CD4-positive, alpha-beta T cell treated with Interleukin-15 for 1 hour (primary cell): Measurements from ENCODE around the gene IGFL3.
"Not testable (repeated sequence)": the region's sequence is repeated elsewhere in the genome, so short reads cannot be mapped to it uniquely, and the experiment has no call there.

Experiments
- DNase-seq: peaks from one replicate; pipeline ENCODE4 v3.0.0-alpha.2; 2020

IGFL3 gene

GRCh38 chr19:46124638-46125115, at the start of gene IGFL3:
TSS of gene IGFL3 (minus strand) at chr19:46124688. CDS start at chr19:46124649, 39 bp downstream.
- no peak for DNase-seq

- DNase-seq, result no peak
Measured at GRCh38 chr19:46173886-46174480, 49.5 kb upstream of the IGFL3 start.

GRCh38 chr19:46162731-46163130, 38.2 kb upstream of the IGFL3 start:
- DNase-seq, result no peak

- not testable (repeated sequence) for DNase-seq
Measured at GRCh38 chr19:46161642-46162257, 37.3 kb upstream of the IGFL3 start.

GRCh38 chr19:46160233-46160775, 35.8 kb upstream of the IGFL3 start:
- no peak for DNase-seq

- no peak for DNase-seq
Measured at GRCh38 chr19:46159418-46160232, 35.1 kb upstream of the IGFL3 start.

- DNase-seq, result no peak
Measured at GRCh38 chr19:46155237-46155636, 30.7 kb upstream of the IGFL3 start.

- no peak for DNase-seq
Measured at GRCh38 chr19:46150606-46151005, 26.1 kb upstream of the IGFL3 start.

GRCh38 chr19:46147791-46148288, 23.4 kb upstream of the IGFL3 start, which contains the start of gene IGFL2:
TSS of gene IGFL2 (plus strand) at chr19:46148238. CDS start at chr19:46148279, 41 bp downstream.
- no peak for DNase-seq

GRCh38 chr19:46147166-46147740, 22.8 kb upstream of the IGFL3 start:
- DNase-seq, result no peak

- DNase-seq, result no peak
Measured at GRCh38 chr19:46144756-46145155, 20.3 kb upstream of the IGFL3 start.

- no peak for DNase-seq
Measured at GRCh38 chr19:46142294-46142693, 17.8 kb upstream of the IGFL3 start.

GRCh38 chr19:46141421-46141820, 16.9 kb upstream of the IGFL3 start:
- DNase-seq, result no peak

- no peak for DNase-seq
Measured at GRCh38 chr19:46137915-46138473, 13.5 kb upstream of the IGFL3 start.

GRCh38 chr19:46134527-46134926, 10.0 kb upstream of the IGFL3 start:
- DNase-seq, result no peak

GRCh38 chr19:46133777-46134241, 9.3 kb upstream of the IGFL3 start:
- DNase-seq, result no peak

GRCh38 chr19:46133101-46133627, 8.7 kb upstream of the IGFL3 start:
- DNase-seq, result no peak

GRCh38 chr19:46132508-46133100, 8.1 kb upstream of the IGFL3 start:
- no peak for DNase-seq

GRCh38 chr19:46131485-46132143, 7.1 kb upstream of the IGFL3 start:
- no peak for DNase-seq

GRCh38 chr19:46126086-46126580, 1.6 kb upstream of the IGFL3 start:
- no peak for DNase-seq

GRCh38 chr19:46125447-46125846, 959 bp upstream of the IGFL3 start:
- no peak for DNase-seq
